ENCODE results near the gene NFKBIE. TPM values are rescaled to one million over a fixed set of nuclear protein-coding genes. Genes with fewer than 3 reads are reported as not detected.

The NFKBIE gene
- total RNA-seq, 2 donors from 2014 or later, result 4.5 to 6.7 TPM

DNA sequence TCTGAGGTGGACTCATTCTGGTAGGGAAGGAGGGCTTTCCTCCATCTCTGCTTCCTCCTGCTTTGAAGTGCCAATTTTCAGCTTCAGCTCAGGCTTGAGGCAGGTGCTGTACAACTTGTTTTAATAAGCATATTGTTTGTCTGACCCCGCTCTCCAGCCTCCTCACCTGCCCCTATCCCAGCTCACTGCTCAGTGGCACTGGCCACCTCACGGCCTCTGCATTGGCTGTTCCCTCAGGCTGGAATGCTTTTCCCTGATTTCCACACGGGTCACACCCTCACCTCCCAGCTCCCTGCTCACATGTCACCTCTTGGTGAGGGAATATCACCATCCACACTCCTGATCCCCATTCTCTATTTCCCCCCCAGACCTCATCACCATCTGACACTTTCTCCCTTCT is 33.5 kb upstream of the NFKBIE start:
- DNase-seq (ENCODE audit: low spot score), result peak; percentile 57
- intact Hi-C loops (cut with DNase I), result no loop called here

DNA sequence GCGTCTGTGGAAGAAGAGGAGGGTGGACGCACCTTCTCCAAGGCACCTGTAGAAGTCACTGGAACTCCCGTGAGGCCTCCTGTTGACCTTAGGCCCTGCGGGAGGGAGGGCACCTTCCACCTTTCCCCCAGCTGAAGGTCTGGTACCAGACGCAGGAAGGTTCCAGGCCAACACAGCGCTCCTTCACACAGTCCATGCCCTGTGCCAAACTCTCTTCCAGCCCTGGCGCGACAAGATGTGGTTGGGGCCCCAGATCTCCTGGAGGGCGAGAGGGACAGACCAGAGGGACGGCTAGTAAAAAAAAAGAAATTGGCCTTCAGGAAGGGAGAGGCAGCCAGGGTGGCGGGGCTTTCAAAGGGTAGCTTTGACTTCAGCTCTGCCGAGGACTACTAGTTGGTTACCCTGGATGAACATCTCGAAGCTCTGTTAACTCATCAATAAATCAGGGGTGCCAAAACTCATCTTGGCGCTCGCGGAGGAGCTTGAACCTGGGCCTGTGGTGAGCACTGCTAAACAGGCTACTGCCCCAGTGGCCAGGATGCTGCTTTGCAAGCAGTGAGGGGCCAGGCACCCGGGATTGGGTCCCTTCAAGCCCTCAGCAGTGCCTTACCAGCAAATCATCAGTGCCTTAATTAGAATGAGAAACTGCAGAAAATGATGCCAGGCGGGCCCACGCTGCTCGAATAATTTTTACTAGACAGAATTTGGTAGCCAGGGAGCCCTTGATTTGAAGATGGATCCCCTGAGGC is 32.9 kb upstream of the NFKBIE start:
- intact Hi-C loops (cut with DNase I), result no loop called here
- DNase-seq (ENCODE audit: low spot score), result peak; percentile 57

DNA sequence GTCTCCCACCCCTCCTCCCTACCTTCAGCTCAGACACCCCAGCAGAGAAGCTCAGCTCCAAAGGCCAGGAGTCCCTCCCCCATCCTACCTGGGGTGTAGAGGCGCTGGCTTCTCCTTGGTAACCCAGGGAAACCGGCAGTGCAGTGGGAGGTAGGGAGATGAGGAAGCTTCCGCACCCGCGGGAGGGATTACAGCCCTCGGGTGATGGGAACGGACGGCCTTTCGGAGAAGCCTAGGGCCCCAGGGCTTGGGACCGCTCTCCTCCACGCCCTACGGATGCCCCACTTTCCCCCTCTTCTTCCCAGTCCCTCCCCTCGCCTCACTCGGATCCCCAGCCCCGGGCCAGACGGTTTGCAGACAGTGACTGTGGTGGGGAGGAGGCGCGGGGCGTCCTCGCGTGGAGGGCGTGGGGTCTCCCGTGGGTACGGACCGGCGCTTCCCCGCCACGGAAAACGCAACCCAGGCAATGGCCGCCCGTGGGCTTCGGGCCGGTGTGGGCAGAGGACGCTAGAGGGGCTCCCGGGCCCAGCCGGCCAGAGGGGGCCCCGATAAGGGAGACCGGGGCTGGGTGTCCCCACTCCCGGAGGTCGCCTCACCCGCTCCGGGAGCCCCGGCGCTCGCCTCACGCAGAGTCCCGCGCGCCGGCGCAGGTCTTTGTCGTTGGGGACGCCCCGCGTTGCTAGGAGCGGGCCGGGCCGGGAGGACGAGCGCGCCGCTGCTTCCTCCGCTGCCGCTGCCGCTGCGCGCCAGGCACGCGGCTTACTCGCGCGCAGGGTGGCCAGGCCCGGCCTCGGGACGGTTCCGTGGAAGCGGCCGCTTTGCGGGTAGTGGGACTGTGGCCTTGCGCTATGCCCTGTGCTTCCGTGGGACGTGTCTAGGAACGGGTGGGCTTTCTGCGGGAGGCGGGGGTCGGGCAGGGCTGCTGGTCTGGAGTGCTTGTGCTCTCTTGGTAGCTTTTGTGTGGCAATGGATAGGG is 32.0 kb upstream of the NFKBIE start:
- DNase-seq (ENCODE audit: low spot score), result peak; percentile 84
- intact Hi-C loops (cut with DNase I), result no loop called here

DNA sequence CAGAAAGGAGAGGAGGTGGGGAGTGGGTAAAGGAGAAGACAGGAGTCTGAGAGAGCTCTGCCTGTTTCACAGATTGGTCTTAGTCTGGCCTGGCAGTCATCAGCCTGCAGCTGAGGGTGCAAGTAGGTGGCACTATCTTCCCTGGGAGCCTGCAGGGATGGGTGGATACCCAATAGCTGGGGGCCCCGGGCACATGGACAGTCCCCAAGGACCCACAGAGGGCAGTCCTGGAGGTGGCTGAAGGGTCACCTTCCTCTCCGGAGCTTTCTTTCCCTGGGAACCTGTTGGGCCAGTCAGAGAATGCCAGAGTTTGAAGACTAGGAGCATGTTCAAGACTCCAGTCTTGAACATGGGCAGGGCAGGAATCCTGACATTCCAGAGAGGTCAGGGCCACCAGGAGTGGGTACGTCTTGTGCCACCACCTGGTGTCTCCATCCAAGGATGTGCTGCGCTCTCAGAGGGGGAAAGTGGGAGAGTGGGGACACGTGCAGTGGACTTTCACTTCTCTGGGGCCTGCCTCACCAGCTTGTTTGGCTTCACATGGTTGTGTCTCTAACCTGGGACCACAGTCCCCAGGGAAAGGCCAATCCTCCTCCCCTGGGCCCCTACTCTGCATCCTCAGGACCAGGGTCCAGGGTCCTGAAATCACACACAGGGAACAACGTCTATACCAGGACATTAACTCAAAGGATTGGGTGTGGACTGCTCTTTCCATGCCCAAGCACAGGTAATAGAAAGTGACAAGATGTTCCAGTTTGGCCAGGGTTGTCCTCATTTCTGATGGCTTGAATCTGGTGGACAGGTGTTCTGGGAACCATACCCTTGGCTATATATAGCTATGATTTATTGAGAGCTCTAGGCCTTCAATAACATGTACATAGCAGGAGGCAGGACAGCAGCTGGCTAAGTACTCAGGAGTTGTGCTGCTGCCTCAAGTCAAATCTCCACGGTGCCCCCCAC is 29.8 kb upstream of the NFKBIE start:
- intact Hi-C loops (cut with DNase I), result no loop called here

DNA sequence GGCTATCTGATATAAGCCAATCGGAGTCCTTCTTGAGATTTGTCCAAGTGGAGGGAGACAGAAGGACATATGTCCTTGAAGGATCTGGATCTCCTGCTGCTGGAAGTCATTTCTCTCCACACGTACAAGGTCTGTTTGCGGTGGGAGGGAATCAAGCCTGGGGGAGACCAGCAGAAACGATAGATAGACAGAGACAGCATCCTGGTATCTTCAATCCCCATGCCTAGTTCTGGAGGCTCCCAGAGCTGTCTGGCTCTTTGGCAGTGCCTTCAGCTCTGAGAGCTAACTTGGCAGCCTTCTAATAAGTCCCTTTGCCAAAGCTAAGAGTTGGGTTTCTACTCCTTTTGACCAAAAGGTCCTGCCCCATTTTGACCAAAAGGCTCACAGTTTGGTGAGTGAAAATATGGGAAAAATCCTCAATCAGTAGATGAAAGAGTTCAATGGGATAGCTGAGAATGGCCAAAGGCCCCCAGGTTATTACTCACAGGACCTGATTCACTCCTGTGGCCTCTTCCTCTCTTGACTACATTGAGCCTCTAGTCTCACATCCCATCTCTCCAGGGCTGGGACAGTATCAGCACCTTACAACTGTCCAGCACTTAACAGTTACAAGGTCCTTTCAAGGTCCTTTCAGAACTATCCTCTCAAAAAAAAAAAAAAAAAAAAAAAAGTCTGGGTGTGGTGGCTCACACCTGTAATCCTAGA is 27.5 kb upstream of the NFKBIE start:
- DNase-seq (ENCODE audit: low spot score), result no peak
- intact Hi-C loops (cut with DNase I), result no loop called here

More for the DNA sequence above, 29.8 kb upstream of the NFKBIE start:
- peak; percentile 45 for DNase-seq (ENCODE audit: low spot score)

DNA sequence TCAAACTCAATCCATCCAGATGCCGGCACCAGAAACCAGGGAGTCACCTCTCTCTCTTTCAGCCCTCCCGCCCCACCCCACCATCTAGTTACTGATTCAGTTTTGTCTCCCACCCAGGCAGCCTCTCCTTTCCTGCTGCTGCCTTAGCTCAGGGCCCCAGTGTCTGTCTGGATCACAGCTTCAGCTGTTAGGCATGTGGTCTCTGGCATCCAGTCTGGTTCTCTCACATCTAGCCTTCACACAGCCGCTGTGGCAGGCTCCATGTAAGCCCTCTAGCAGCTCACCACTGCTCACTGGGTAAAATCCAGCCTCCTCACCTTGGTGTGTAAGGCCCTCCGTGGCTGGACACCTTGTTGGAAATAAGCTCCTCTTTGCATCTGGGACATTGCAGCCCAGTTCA is 26.5 kb upstream of the NFKBIE start:
- no peak for DNase-seq (ENCODE audit: low spot score)
- intact Hi-C loops (cut with DNase I), result no loop called here

DNA sequence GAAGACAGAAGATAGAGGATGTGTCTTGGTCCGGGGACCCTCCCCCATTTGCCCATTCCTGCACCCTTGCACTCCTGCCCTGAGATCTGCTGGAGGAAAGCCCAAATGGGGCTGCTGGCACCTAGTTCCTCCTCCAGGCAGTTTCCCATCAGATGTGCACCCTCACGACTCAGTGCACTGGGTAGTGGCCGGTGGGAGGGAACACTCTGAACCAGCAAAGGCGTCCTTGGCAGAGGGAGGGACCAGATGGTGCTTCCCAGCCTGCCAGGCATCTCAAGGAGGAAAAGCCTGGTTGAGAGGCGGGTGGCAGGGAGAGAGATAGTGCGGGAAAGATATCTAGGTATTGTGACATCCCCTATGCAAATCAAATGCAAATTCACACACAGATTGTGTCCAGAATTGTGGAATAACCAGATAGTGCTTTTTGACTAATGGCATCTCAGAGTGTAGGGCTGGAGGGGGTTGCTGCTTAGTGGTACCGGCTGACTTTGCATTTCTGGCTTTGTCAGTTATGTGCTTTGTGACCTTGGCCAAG is 24.4 kb upstream of the NFKBIE start:
- intact Hi-C loops (cut with DNase I), result no loop called here
- no peak for DNase-seq (ENCODE audit: low spot score)

DNA sequence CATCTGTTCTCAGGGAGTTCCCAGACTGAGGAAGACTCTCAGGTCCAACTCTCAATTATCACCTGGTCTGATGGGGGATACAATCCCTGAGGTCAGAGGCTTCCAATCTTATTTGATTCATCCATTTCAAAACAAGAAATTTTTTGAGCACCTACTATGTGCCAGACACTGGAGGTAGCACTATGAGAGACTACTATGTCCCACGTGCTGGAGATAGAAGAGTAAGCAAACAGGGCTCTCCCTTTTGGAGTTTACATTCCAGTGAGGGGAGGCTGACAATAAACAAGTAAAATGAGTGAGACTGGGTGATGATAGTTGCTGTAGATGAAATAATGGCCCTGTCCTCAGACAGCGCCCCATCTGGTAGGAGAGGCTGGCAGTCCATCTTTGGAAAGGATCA is 21.4 kb upstream of the NFKBIE start:
- intact Hi-C loops (cut with DNase I), result no loop called here
- DNase-seq (ENCODE audit: low spot score), result no peak

DNA sequence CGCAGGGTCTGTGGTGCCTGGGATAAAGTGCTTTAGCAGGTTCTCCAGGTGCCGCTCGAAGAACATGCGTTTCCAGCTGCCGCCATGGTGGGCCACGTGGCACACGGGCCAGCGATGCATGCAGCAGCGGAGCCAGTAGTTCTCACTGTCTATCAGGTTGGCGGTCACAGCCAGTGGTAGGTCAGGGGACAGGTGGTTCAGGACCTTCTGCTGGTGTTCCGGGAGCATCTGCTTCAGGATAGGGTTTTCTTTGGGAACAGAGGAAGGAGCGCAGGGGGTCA is 20.9 kb upstream of the NFKBIE start:
- DNase-seq (ENCODE audit: low spot score), result no peak
- intact Hi-C loops (cut with DNase I), result no loop called here

DNA sequence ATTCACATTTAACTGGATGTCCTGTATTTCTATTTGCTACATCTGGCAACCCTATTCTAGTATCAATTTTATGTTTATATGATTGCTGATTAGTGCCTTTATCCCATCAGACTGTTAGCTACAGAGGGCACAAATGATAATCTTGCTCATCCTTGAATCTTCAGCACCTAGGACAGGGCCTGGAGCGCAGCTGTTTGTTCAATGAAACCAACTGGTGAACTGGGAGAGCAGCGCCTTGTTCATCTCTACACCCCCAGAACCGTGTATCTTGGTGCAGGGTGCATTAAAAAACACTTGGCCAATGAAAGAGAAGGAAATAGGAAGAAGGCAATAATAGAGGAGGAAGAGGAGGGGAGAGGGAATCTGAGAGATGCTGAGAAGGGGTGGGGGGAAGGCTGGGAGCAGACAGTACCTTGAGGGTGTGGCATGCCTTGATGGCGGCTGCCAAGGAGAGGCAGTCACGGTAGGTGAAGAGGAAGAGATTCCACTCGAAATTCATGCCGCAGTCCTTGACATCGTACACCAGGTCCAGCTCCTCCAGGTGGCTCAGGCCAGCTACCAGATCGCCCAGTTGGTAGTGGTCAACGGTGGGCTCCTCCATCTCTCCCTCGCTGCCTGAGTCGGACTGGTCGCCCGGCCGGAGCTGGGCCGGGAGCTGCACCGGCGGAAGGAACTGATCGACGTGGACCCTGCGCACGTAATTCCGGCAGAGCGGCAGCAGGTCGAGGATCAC is 20.4 kb upstream of the NFKBIE start:
- no peak for DNase-seq (ENCODE audit: low spot score)
- intact Hi-C loops (cut with DNase I), result no loop called here

DNA sequence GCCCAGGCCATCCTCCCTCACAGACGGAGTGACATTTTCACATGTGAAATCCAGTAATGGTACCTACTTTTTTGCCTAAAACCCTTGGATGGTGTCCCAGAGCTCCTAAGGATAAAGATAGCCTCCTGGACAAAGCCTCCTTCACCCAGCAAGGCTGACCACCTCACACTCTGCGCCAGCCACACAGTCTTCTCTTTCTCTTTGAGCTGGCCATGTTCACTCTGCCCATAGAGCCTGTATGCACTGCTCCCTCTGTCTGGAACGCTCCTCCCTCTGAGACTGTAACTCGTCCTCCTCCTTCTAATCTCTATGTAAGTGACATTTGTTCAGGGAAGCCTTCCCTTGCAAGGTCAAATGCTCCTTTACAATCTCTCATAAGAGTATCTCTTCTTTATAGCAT is 19.5 kb upstream of the NFKBIE start:
- DNase-seq (ENCODE audit: low spot score), result no peak
- intact Hi-C loops (cut with DNase I), result no loop called here

DNA sequence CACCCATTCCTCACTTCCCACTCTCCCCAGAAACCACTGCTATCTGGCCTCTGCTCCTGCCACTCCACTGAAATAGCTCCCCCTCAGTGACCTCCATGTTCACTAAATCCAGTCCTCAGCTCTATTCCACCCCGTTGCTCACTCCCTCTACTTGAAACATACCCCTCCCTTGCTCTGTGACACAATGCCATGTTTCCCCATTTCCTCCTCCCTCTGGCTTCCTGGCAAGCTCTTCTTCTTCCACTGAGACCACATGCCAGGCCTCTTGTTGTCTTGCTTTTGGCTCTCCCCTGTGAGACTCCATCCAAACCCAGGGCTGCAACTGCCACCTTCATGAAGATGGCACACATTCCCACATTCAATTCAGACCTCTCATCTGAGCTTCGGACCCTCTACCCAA is 18.8 kb upstream of the NFKBIE start:
- no peak for DNase-seq (ENCODE audit: low spot score)
- intact Hi-C loops (cut with DNase I), result no loop called here

DNA sequence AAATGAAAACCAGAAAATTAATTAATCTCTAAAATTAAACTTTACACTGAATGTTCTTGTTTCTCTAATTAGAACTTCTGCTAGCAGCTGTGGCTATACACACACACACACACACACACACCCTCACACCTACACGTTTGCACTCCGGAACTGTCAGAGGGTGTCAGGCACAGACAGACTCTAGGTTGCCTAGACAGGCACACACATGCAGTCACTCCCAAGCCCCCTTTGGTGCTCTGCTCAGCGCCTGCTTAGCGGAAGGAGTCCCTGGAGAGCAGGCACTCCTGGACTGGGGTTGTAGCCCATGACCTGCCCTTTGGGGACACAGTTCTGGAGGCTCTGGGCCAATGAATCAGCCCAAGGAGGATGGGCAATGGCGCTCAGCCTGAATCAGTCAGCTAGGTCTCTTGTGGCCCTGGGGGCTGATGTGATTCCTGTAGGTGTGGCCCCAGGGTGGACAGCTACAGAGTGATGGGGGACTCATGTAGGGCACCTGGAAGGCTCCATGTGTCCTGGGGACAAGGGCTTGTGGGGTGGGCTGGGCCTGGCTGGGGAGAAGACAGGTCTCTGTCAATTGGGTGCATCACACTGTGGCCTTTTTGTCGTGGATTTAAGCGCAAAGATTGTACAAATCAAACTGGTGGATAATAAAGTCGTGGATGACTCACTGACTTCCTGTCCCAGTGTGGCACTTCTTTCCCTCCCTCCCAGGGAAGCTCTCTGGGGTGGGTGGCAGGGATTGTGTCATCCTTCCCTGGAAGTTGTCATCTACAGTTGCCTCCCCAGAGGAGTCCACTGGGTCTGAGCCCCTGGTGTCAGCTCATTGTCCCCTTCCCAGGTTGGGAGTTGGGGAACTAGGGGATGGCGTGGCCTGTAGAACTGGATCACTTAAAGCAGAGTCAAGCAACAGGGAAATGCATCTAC is 13.7 kb upstream of the NFKBIE start:
- no peak for DNase-seq (ENCODE audit: low spot score)
- intact Hi-C loops (cut with DNase I), result no loop called here

DNA sequence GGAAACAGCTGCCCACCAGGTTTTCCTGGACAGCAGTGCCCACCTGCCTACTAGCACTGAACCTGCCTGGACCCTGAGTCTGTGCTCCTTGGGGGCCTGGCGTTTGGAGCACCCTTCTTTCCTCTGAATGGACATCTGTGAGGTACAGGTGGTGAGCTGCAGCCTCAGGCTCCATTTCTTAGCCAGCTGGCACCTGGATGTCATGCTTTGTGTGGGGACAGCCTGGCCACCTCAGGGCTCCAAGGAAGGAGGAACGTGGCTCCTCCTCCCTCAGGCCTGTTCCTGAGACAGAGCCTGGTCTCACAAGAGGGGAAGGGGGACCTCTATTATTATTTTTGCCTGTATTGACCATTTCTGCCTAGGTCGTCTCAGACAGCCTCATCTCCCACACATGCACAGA is 13.0 kb upstream of the NFKBIE start:
- intact Hi-C loops (cut with DNase I), result no loop called here
- no peak for DNase-seq (ENCODE audit: low spot score)

DNA sequence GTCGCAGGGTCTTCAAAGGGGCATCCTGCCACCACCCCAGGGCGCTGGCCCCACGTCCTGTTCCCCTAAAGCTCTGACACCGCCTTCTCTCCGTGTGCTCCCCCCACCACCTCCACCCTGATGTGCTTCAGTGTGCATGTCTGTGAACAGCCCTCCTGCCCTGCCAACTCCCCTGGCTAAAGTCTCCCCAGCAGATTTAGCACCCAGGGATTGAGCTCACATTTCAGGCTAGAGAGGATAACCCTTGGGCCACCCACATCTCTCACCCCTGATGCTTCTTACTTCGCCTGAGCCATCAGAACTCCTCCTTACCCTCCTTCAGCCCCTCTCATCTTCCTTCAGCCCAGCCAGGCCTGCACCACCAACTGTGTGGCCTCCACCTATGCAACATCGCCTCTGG is 12.4 kb upstream of the NFKBIE start:
- intact Hi-C loops (cut with DNase I), result no loop called here

DNA sequence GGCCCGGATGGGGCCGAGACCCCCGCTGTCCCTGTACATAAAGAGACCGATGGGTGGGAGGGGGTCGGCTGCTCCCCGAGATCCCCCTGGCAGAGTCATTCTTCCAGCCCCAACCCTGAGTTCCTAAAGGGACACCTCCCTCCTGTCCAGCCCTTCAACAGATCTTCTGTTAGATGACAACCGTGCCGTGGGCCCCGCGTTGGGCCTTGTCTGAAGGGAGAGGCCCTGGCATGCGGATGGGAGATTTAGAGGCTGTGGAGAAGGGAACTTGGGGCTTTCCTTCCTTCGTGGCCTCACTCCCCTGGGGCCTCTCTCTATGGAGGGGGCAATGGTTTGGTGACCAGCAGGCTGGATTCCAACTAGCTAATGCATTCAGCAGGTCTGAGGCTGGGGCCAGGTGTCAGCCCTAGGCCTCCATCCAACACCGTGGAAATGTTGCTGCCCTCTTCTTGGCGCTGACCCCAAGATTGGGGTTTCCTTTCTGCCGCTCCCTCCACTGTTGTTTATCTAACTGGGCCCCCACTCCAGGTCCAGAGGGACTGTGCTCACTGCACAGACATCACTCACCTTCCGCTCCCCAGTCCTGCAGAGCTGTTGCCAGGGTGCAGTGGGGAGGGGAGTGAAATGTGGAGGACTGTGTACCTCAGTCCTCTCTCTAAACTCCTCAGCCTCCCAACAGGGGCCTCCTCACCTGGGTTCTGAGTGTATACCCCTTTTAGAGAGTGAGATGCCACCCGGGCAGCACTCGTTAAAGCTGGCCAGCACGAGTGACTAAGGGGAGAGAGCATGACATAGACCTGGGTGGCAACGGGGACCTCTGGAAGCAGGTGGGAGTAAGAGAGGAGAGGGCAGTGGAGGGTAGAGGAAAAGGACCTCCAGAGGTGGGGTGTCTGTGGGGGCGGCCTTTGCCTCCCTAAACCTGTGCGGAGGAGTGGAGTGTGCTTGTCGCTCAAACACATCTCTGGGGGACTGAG is 11.6 kb upstream of the NFKBIE start:
- intact Hi-C loops (cut with DNase I), result no loop called here
- no peak for DNase-seq (ENCODE audit: low spot score)

More for the DNA sequence above, 12.4 kb upstream of the NFKBIE start:
- no peak for DNase-seq (ENCODE audit: low spot score)

Data from posterior vena cava (tissue), 2 donors.